ENCODE data around the gene VSIR.

The VSIR gene

DNA sequence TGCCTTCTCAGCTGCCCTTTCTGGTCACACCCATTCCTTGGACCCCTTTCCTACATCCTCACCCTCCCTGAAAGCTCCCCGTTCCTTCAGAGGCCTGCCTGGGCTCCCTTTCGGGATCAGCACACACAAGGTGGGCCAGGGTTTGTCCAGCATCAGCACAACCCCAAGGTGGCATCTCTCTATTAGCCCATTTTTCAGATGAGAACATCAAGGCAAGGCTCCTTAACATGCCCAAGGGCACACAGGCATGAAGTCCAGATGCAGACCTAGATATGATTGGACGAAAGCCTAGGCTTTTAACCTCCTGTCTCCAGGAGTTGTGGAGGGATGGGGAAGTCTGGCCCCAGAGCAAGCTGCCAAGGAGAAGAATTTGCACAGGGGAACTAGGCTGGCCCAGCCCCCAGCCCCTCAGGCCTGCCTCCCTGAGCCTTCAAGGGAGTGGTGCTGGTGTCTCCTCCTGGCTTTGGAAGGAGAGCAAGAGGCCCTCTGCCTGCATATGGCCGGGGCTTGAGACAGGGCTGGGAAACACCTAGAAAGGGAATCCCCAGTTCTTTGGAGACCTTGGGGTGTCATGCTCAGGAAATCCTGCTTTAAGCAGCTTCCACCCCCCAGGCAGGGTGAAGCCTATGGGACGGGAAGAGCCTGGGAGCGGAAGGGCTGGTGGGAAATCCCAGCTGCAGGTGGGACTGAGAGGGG lies 9.0 kb upstream of the VSIR start:
- no peak for DNase-seq

DNA sequence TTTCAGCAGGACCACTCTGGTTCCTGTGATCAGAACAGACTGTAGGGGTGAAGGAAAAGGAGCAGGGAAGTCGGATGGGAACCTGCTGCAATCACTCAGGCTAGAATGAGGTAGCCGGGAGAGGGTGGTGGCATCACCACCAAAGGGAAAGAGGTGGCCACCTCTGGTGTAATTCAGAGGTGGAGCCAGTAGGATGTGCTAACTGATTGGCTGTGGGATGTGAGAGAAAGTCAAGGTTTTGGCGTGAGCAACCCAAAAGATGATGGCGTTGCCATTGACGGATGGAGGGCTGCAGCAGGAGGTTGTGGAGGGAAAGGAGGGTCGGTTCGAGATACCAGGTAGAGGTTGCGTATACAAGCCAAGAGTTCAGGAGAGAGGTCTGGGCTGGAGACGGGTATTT lies 7.4 kb upstream of the VSIR start:
- no peak for DNase-seq

DNA sequence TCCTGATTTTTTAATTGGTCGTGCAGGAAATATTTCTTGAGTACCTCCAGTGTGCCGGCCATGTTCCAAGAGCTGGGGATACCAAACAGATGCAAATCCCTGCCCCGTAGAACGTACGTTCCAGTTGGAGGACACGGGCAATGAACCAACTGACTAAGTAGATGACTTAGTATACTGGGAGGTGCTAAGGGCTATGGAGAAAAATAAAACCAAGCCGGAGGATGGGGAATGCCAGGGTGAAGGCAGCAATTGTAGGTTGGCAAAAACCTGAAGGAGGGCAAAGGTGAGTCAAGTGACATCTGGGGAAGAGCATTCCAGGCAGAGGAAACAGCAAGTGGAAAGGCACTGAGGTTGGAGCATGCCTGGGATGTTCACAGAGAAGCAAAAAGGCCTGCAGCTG lies 6.8 kb upstream of the VSIR start:
- no peak for DNase-seq

DNA sequence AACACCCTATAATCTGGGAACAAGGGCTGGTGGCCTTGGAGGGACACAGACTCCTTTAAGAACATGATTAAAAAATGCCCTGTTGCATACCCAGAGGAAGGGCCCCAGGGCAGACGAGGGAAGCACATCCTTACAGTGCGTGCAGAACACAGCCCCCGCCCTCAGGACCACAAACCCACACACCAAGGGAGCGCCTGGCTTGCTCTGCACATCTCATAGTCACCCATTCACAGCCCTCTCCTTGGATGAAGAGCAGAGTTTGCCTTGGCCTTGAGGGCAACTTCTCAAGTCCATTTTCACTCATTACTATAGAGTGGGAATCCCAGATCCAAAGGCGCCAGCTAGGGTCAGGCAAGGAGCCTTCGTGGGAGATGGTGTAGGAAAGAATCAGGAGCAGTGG lies 6.3 kb upstream of the VSIR start:
- DNase-seq = no peak

DNA sequence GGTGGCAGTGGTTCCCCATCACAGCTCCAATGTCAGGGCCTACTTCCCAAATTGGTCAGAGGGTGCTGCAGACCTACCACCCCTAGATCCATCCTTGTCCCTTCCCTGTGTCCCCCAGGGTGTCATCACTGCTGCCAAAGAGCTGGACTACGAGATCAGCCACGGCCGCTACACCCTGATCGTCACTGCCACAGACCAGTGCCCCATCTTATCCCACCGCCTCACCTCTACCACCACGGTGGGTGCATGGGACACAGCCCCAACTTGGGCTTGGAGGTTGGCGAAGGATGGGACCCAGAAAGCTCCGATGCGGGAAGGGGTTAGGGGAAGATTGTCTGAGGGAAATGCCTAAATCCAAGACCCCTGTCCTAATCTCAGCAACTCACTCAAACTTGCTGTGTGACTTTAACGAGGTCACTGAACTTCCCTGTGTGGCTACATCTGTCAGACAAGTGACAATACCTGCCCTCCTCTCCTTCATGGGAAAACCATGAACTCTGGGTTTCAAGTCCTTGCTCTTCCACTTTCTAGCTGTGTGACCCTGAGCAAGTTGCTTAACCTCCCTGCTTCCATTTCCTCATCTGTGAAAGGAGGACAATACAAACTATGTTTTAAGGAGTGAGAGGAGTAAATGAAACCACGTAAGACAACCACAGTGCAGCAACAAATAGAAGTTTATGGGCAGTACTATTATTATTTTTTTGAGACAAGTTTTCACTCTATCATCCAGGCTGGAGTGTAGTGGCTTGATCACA lies 4.9 kb upstream of the VSIR start:
- no peak for DNase-seq

DNA sequence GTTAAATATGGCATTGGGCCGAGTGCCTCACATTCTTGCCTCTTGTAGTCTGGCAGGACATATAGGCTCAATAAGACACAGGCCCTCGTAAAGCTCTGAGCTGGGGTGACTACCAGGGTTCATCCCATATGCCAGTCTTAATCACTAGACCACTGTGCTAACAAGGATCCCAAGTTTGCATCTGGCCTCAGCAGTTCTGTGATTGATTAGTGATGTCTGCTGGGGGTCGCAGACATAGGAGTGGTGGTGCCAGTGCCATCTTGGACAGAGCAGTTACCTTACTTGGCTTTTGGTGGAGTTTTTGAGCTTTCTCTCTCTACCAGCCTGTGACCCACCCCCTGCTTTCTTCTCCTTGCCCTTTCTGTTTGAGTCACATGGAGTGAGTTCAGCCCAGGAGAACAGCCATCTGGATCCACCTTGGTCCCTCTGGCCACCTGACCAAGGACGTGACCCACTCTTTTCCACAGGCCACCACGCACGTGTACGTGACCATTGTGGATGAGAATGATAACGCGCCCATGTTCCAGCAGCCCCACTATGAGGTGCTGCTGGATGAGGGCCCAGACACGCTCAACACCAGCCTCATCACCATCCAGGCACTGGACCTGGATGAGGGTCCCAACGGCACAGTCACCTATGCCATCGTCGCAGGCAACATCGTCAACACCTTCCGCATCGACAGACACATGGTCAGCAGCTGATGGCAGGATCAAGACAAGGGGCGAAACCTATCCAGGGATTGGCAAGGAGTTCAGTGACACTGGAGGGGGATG lies 4.1 kb upstream of the VSIR start:
- no peak for DNase-seq

DNA sequence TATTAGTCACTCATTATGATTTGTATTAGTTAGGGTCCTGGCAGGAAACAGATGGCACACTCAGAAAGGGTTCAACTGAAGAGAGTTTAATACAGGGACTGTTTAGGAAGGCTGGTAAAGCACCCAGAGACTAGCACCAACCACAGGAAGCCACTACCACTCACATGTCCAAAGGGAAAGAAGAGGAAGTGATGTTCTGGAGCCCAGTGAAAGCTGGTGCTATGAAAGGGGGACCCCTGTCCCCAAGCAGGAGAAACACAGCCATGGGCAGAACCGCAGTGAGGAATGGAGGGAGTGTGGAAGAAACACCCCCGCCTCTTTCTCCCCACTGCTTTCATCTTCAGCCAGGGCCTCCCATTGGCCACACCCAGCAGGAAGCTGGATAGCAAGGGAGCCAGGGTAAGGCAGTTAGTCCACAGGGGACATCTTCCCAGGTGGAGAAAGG lies 3.2 kb upstream of the VSIR start:
- DNase-seq = no peak

DNA sequence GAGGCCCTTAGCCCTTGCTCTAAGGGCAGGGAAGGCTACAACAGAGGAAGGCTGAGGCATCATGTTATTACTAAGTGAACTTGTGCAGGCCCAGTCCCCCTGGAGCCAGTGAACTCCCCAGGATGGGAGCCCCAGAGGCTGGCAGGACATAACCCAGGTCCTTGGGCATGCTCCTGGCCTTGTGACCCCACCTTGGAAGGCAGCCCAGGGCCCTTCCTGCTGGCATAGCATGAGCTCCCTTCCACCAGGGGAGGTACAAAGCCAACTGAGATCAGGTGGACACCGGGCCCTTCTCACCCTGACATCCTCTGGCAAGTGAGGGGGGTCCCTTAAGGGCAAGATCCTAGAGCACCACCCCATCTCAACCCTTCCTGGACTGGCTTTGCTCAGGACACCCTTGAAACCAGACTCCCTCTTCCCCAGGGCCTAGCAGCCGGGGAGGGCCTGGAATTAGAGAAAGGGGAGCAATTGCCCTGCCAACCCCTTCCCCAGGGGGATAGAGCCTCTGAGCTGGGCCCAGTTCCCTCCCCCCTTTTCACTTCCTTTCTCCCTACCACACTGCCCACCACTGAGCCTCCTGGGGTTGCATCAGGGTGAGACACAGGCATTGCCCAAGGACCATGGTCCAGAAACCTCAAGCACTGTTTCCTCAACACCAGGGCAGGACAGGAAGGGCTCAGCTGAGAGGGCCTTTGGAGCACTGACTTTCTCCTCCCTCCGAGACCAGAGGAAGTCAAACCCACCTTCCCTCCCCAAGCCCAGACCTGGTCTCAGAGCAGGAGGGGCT lies 1.8 kb upstream of the VSIR start:
- DNase-seq = no peak

DNA sequence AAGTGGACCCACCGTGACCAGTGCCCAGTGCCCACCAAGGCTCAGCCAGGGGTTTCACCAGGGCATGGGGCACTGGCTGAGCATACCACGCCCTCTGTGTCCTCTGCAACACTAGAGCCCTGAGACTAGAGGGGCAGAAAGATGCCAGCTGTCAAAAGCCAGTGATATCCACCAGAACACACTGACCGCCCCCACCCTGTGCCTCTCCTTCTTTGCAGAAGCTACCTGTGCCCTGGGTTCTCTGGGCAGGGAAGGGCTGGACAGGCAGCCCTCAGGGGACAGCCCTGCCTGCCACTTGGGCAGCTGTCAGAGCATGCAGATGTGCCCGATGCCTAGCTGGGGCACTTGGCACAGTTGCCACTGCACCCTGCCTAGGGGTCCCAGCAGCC lies 494 bp downstream of the VSIR start:
- DNase-seq = no peak

DNA sequence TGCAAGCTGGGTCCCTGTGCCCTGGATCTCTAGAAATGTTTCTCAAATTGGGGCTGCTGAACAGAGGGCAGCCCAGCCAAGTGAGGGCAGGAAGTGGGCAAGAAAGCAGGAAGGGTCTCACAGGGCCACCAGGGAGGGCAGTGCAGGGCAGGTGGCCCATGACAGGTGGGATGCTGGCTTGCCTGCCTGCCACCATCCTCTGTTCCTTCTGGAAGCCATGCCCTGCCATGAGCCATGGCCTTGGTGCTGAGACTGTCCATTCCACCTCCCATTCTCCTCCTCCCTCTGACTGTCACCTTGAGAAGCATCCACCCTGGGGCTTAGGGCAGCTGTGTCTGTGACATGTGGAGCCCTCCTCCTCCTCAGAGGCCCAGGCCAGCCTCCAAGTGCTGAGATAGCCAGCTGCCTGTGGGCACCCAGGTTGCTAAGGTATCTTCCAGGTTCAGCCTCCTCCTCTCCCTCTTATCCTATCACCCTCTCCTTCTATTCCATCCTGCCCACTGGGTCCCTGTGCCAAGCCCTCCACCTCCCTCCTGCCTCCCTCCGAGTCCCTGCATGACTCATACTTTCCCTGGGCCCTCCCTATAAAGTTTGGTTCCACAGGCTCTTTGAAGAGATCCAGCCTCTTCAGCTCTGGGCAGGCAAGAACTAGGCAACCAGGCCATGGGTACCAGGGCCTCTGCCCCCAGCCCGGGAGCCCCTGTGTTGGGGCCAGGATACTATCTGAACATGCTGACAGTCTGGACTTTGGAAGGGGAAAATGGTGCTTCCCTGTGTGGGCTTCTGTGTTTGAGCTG lies 1.3 kb downstream of the VSIR start:
- no peak for DNase-seq

DNA sequence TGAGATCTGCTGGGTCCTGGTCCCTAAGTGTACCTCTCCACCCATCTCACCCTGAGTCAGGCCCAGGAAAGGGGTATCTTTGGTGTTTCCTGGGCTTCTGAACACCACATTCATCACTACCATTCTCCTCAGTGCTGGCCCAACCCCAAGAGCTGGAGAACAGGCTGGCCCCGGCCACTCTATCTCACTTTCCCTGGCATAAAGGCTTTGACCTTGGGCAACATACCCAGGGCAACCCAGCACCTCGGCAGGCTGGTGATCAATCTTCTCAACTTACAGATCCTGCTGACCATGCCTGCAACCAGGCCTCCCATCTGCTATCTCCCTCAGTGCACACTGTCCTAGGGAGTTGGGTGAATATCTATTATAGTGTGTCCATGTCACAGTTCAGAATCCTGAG lies 2.1 kb downstream of the VSIR start:
- no peak for DNase-seq

DNA sequence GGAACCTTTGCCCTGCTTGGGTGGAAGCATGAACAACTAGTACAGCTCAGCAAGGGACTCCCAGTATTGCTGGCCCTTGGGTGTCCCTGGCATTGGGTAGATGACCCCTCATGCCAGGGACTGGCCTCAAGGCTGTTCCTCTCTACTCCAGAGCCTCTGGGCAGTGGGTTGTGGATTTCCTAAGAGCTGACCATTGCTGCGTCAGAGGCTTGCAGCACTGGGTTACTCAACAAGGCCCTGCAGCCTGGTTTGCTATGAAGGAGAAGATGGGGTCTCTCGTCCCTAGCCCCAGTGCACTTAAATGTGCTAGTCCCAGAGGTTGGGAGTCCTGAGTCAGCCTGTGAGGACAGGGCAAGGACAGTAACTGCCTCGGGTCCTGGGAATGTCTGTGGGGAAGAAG lies 2.5 kb downstream of the VSIR start:
- no peak for DNase-seq

DNA sequence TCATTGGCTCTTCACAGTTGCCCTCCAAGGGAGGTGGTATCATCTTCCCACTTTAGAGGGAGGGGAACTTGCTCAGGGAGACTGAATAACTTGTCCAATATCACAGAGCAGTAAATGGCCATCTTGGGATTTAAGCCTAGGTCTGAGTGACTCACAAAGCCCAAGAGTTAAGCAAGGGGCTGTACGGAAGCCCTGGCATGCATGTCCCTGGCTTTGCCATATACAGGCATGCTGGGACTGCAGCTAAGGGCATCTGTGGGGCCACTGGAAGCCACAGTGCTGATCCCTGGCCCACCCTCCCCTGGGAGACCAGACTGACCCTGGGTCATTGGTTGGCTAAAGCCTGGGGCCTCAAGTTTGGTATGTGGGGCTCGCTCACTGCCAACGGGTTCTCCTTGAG lies 3.1 kb downstream of the VSIR start:
- no peak for DNase-seq

DNA sequence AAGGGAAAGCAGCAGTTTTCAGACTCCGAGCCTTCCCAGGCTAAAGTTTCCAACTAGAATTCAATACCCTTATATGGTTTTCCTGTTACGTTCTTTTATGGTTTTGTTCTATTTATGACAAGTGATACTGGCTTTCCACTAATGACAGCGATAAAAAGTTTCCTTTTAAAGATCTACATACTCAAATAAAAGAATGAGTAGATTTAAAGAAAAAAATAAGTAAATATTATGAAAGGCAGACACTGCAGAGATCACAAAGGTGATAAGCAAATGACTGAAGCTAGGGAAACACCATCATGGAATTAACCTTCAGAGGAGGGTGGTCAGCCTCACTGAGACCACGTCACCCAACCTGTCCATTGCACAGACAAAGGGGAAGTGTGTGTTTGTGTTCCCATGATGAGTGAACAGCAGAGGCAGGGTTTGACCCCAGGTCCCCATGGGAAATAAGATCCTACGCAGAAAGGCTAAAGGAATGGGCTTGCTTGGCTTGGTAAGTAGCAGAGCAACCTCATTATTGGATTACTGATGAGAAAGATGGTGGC lies 4.0 kb downstream of the VSIR start:
- no peak for DNase-seq

DNA sequence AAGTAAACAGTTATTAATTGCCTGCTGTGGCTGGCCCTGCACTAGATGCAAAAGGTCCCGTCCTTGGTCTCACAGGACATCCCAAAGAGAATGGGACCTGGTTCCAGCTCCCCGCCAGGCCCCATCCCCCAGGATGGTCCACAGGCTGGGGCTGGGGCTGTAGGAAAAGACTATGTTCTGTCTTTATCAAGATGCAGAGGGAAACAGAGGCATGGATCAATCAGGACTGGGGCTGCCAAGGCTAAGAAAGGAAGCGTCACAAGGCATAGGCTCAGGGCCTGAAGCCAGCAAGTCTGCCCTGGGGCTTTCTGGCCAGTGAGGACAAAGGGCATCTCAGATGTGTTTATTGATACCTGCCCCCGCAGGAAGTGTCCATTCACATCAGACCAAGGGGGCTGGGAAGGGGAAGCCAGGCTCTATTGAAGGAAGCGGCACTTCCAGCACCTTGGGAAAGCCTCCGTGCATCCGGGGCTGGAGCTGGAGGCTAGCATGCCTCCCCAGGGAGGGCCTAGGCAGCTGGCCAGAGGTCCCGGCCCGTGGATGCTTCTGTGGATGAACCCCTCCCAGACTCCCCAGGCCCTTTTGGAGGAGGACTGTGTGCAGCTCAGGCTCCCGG lies 5.8 kb downstream of the VSIR start:
- DNase-seq = no peak

DNA sequence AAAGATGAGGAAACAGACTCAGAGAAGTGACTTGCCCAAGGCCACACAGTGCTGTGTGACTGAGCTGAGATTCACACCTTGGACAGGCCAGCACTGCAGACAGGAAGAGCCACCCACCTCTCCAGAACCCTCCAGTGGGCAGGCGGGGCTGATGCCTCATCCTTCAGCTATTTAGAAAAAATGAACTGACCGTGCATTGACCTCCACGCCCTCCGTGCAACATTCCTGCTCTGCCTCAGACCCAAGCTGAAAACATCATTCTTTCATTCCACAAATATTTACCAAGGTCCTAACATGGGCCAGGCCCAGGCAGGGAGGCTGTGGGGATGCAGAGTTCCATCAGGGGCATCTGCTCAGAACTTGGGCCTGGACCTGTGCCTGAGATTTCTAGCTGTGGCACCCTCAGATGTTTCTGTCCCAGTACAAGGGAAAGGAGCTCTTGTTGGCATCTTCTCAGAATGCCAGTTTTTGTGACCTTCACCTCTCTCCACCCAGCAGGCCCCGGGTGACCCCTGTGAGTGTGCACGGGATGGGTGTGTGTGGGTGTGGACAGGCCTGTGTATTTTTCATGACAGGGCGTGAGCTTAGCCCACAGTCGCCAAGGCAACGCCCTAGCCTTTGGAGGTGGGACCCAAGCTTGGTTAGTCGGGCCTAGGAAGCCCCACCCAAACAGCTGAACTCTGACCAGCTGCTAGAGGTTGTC lies 6.5 kb downstream of the VSIR start:
- no peak for DNase-seq

DNA sequence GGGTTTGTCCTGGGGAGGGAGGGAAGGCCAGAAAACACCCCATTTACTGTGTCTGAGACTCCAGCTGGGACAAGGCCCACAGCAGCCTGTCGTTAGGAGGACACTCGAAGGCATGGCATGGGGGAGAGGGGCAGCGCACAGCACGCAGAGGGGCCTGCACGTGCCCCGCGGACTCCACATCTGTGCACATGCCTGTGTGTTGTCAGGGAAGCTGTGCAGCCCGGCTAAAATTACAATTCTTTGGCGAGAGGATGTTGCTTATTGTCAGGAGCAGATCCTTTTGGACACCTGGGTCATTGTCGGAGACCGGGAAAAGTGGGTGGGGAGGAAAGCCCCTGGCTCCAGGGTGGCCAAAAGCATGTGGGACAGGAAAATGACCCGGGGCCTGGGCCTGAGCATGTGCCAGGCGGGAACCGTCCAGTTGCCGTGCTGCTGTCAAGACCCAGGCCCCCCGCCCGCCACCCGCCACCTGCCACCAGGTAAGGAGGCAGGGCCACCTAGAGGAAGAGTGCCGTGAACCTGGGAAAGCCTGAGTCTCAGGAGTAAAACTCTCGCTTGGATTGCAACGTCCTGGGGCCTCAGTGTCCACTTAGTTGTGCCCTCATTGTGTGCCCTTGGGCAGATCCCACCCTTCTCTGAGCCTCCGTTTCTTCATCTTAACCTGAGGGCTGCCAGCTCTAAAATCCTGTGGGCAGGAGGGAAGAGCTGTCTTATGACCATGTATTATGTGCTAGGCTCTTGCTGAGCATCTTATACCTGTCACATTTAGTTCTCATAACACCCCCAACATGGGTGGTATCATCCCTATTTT lies 7.2 kb downstream of the VSIR start:
- DNase-seq = no peak

DNA sequence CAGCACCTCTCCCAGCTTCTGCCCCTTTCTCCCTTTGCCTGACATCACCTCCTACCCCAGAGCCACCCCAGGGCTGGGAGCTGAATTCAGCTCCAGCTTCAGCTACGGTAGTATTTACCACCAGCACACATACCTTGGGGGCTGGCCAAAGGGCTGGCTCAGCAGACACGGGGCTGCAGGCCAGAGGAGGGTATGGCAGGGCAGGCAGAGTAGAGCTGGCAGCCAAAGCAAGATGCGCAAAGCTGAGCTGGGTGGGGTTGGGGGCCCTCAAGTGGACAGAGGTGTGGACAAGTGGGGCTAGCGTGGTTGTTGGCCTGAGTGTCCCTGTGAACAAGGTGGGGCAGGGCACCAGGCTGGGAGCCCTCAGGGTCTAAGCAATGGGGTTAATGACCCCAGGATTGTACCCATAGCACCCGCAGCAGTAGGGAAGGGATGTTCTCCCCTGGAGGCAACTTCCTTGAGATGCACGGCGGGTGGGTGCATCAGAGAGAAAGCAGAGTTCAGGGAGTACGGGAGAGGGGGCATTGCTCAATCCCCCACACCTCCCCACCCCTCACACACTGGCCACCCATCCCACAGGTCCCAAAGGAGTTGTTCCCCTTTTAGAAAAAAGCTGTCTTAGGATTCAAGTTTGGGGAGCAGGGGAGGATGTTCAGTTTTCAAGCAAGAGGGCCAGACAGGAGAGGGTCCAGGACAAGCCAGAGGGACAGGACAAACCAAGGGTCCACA lies 8.0 kb downstream of the VSIR start:
- DNase-seq = no peak

All from central memory CD4-positive, alpha-beta T cell (primary cell).